Activated CD4-positive, alpha-beta T cell treated with anti-CD3 and anti-CD28 coated beads for 48 hours (primary cell): ENCODE data around the gene GIGYF2.
"Not testable (repeated sequence)": the region's sequence is repeated elsewhere in the genome, so short reads cannot be mapped to it uniquely, and the experiment has no call there.

Source experiments
- DNase-seq: peaks from one replicate; pipeline ENCODE4 v3.0.0-alpha.2; 2020

GIGYF2 gene

GRCh38 chr2:232691117-232691516 lies 6.0 kb upstream of the GIGYF2 start:
- not testable (repeated sequence) for DNase-seq

- no peak for DNase-seq
Measured at GRCh38 chr2:232693344-232693743, 3.8 kb upstream of the GIGYF2 start.

GRCh38 chr2:232696609-232697058 lies 497 bp upstream of the GIGYF2 start:
- no peak for DNase-seq

GRCh38 chr2:232697807-232698110 lies 628 bp downstream of the GIGYF2 start:
- no peak for DNase-seq

GRCh38 chr2:232698556-232699091 lies 1.5 kb downstream of the GIGYF2 start:
- DNase-seq: no peak

- DNase-seq: no peak
Measured at GRCh38 chr2:232699110-232699509, 2.0 kb downstream of the GIGYF2 start.

GRCh38 chr2:232700154-232700553 lies 3.0 kb downstream of the GIGYF2 start:
- DNase-seq: no peak

GRCh38 chr2:232707076-232707475 lies 9.9 kb downstream of the GIGYF2 start:
- no peak for DNase-seq

- no peak for DNase-seq
Measured at GRCh38 chr2:232713505-232713904, 16.4 kb downstream of the GIGYF2 start.

GRCh38 chr2:232714969-232715368 lies 17.8 kb downstream of the GIGYF2 start:
- DNase-seq: no peak

GRCh38 chr2:232720056-232720455 lies 22.9 kb downstream of the GIGYF2 start:
- DNase-seq: not testable (repeated sequence)

GRCh38 chr2:232721261-232721660 lies 24.1 kb downstream of the GIGYF2 start:
- DNase-seq: no peak

GRCh38 chr2:232721882-232722281 lies 24.8 kb downstream of the GIGYF2 start:
- DNase-seq: no peak

- no peak for DNase-seq
Measured at GRCh38 chr2:232723027-232723426, 25.9 kb downstream of the GIGYF2 start.

GRCh38 chr2:232728785-232729184 lies 31.7 kb downstream of the GIGYF2 start:
- DNase-seq: no peak

GRCh38 chr2:232731470-232731869 lies 34.3 kb downstream of the GIGYF2 start:
- DNase-seq: no peak

GRCh38 chr2:232741294-232741693 lies 44.2 kb downstream of the GIGYF2 start:
- no peak for DNase-seq

- no peak for DNase-seq
Measured at GRCh38 chr2:232741972-232742371, 44.8 kb downstream of the GIGYF2 start.

GRCh38 chr2:232744963-232745362 lies 47.8 kb downstream of the GIGYF2 start:
- no peak for DNase-seq

- DNase-seq: peak; percentile 17
Measured at GRCh38 chr2:232748038-232748437, 50.9 kb downstream of the GIGYF2 start.

- DNase-seq: no peak
Measured at GRCh38 chr2:232749331-232749730, 52.2 kb downstream of the GIGYF2 start.

GRCh38 chr2:232750135-232750671 lies 53.1 kb downstream of the GIGYF2 start:
- DNase-seq: no peak

- DNase-seq: no peak
Measured at GRCh38 chr2:232757905-232758304, 60.8 kb downstream of the GIGYF2 start.

- DNase-seq: peak; percentile 32
Measured at GRCh38 chr2:232761301-232761907, 64.3 kb downstream of the GIGYF2 start.

GRCh38 chr2:232767866-232768265 lies 70.7 kb downstream of the GIGYF2 start:
- no peak for DNase-seq
